ENCODE data around the gene RETSAT.

Gene RETSAT

DNA sequence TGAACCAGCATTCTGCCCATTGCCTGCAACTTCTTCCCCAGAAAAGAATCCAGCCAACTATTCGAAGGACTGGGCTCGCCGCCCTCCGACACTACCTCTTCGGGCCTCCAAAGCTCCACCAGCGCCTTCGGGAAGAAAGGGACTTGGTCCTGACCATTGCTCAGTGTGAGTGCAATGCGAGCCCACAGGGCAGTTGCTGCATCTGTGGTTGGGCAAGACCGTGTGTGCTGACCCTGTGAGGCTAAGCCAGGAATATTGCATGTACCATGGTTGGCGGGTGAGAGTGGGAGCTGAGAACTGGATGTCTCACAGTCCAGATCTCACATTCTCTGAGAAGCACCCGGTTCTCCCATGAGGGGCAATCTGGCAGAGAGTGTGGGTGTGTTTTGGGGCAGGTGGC lies 16.7 kb upstream of the RETSAT start:
- Histone ChIP-seq H3K27ac (replicated peaks) (no peak overlapping the region), H3K27me3 (ENCODE audit: insufficient read depth, poor library complexity, severe bottlenecking) (no peaks in the 10 kb centered on the region), H3K4me3 (replicated peaks; ENCODE audit: insufficient read depth, low read length) (no peak overlapping the region)
- no peak for DNase-seq (ENCODE audit: low read depth in 1 of 2, low spot score in 1 of 2)
- TF ChIP-seq POLR2AphosphoS5 (IDR thresholded peaks at IDR 0.05; ENCODE audit: low read depth): no peak
- TF ChIP-seq, protein P1, sequence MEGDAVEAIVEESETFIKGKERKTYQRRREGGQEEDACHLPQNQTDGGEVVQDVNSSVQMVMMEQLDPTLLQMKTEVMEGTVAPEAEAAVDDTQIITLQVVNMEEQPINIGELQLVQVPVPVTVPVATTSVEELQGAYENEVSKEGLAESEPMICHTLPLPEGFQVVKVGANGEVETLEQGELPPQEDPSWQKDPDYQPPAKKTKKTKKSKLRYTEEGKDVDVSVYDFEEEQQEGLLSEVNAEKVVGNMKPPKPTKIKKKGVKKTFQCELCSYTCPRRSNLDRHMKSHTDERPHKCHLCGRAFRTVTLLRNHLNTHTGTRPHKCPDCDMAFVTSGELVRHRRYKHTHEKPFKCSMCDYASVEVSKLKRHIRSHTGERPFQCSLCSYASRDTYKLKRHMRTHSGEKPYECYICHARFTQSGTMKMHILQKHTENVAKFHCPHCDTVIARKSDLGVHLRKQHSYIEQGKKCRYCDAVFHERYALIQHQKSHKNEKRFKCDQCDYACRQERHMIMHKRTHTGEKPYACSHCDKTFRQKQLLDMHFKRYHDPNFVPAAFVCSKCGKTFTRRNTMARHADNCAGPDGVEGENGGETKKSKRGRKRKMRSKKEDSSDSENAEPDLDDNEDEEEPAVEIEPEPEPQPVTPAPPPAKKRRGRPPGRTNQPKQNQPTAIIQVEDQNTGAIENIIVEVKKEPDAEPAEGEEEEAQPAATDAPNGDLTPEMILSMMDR (IDR thresholded peaks at IDR 0.05; ENCODE audit: insufficient read depth, low read length): no peak

GRCh38 chr2:85369500-85369899 lies 15.2 kb upstream of the RETSAT start:
- H3K4me3 ChIP-seq (replicated peaks; ENCODE audit: insufficient read depth, low read length): no peak overlapping the region
- no peak for DNase-seq (ENCODE audit: low read depth in 1 of 2, low spot score in 1 of 2)
- TF ChIP-seq, protein P2, sequence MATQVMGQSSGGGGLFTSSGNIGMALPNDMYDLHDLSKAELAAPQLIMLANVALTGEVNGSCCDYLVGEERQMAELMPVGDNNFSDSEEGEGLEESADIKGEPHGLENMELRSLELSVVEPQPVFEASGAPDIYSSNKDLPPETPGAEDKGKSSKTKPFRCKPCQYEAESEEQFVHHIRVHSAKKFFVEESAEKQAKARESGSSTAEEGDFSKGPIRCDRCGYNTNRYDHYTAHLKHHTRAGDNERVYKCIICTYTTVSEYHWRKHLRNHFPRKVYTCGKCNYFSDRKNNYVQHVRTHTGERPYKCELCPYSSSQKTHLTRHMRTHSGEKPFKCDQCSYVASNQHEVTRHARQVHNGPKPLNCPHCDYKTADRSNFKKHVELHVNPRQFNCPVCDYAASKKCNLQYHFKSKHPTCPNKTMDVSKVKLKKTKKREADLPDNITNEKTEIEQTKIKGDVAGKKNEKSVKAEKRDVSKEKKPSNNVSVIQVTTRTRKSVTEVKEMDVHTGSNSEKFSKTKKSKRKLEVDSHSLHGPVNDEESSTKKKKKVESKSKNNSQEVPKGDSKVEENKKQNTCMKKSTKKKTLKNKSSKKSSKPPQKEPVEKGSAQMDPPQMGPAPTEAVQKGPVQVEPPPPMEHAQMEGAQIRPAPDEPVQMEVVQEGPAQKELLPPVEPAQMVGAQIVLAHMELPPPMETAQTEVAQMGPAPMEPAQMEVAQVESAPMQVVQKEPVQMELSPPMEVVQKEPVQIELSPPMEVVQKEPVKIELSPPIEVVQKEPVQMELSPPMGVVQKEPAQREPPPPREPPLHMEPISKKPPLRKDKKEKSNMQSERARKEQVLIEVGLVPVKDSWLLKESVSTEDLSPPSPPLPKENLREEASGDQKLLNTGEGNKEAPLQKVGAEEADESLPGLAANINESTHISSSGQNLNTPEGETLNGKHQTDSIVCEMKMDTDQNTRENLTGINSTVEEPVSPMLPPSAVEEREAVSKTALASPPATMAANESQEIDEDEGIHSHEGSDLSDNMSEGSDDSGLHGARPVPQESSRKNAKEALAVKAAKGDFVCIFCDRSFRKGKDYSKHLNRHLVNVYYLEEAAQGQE (IDR thresholded peaks at IDR 0.05; ENCODE audit: insufficient replicate concordance, low read depth): no peak
- TF ChIP-seq GABPA (IDR thresholded peaks at IDR 0.05; ENCODE audit: low read depth): no peak
- TF ChIP-seq, protein P1 (IDR thresholded peaks at IDR 0.05; ENCODE audit: insufficient read depth, low read length): no peak
- no peak for TF ChIP-seq SPI1 (IDR thresholded peaks at IDR 0.05; ENCODE audit: borderline replicate concordance, low read depth)
- TF ChIP-seq POLR2AphosphoS5 (IDR thresholded peaks at IDR 0.05; ENCODE audit: low read depth): no peak
- H3K27me3 ChIP-seq (ENCODE audit: insufficient read depth, poor library complexity, severe bottlenecking): no peaks in the 10 kb centered on the region
- H3K27ac ChIP-seq (replicated peaks): no peak overlapping the region

DNA sequence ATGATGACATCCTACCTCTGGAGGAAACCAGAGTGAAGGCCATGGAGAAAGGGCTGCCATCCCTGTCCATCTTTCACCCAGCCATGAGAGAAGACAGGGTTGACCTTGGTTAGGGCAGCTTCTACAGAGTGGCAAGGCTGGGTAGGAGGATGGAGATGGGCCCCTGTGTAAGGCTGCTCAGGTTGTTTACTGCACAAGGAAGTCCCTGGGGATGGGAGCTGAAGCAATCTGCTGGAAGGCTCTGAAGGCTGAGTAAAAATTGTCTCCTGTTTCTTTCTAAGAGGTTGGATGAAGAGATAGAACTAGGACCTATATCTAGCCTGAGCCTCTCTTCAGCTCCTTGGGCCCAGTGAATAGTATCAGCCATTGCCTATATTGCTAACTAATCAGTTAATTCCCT lies 14.6 kb upstream of the RETSAT start:
- H3K4me3 ChIP-seq (replicated peaks; ENCODE audit: insufficient read depth, low read length): no peak overlapping the region
- no peak for DNase-seq (ENCODE audit: low read depth in 1 of 2, low spot score in 1 of 2)
- no peaks in the 10 kb centered on the region for H3K27me3 ChIP-seq (ENCODE audit: insufficient read depth, poor library complexity, severe bottlenecking)
- no peak for TF ChIP-seq SPI1 (IDR thresholded peaks at IDR 0.05; ENCODE audit: borderline replicate concordance, low read depth)
- TF ChIP-seq GABPA (IDR thresholded peaks at IDR 0.05; ENCODE audit: low read depth): no peak
- no peak for TF ChIP-seq POLR2AphosphoS5 (IDR thresholded peaks at IDR 0.05; ENCODE audit: low read depth)
- TF ChIP-seq, protein P1 (IDR thresholded peaks at IDR 0.05; ENCODE audit: insufficient read depth, low read length): no peak
- TF ChIP-seq, protein P2 (IDR thresholded peaks at IDR 0.05; ENCODE audit: insufficient replicate concordance, low read depth): no peak
- no peak overlapping the region for H3K27ac ChIP-seq (replicated peaks)

GRCh38 chr2:85367180-85367579 lies 12.9 kb upstream of the RETSAT start:
- H3K4me3 ChIP-seq (replicated peaks; ENCODE audit: insufficient read depth, low read length): no peak overlapping the region
- H3K27ac ChIP-seq (replicated peaks): no peak overlapping the region
- DNase-seq (ENCODE audit: low read depth in 1 of 2, low spot score in 1 of 2): no peak
- TF ChIP-seq GABPA (IDR thresholded peaks at IDR 0.05; ENCODE audit: low read depth) (no peak), SPI1 (IDR thresholded peaks at IDR 0.05; ENCODE audit: borderline replicate concordance, low read depth) (no peak), POLR2AphosphoS5 (IDR thresholded peaks at IDR 0.05; ENCODE audit: low read depth) (no peak)
- TF ChIP-seq, protein P1 (IDR thresholded peaks at IDR 0.05; ENCODE audit: insufficient read depth, low read length): no peak
- TF ChIP-seq, protein P2 (IDR thresholded peaks at IDR 0.05; ENCODE audit: insufficient replicate concordance, low read depth): no peak
- H3K27me3 ChIP-seq (ENCODE audit: insufficient read depth, poor library complexity, severe bottlenecking): no peaks in the 10 kb centered on the region

All from HL-60 (cell line).